Measurements from ENCODE around the gene LRP3. TPM values are rescaled to one million over a fixed set of nuclear protein-coding genes. Genes with fewer than 3 reads are reported as not detected.
"Not testable (repeated sequence)": the region's sequence is repeated elsewhere in the genome, so short reads cannot be mapped to it uniquely, and the experiment has no call there.

Gene LRP3
- total and polyA plus RNA-seq, 2 donors (not counting 1 experiment from before 2014, with no cell fraction given), result 4.0 to 24.4 TPM

DNA sequence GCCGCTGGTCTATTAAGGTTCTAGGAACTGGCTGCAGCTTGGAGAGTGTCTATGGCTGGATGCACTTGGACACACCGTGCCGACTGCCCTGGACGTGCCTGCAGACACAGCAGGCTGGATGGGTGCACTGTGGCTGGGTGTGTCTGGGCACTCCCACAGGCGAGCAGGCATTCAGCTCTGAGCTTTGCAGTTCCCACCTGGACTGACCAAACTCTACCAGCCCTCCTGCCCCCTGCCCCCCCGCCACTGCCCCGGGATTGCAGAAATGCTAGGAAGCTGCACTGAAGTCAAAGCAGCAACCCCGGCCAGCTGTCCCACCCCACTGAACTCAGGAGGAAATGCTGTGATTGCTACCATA, 7.0 kb upstream of the LRP3 start:
- Histone ChIP-seq H3K36me3 (ENCODE audit: control insufficient read depth, insufficient read depth, low read length) (no peaks in the 10 kb centered on the region), H3K79me2 (ENCODE audit: control insufficient read depth, insufficient read depth, low read length) (no peaks in the 10 kb centered on the region), H3K9me3 (ENCODE audit: control insufficient read depth, insufficient read depth, low read depth, low read length) (no peaks in the 10 kb centered on the region), H4K20me1 (ENCODE audit: control insufficient read depth, extremely low read depth, insufficient read depth, low read length) (no peaks in the 10 kb centered on the region), H3K4me1 (ENCODE audit: control insufficient read depth, extremely low read depth, insufficient read depth, low read length) (no peaks in the 10 kb centered on the region), H3K9ac (ENCODE audit: insufficient read depth, low read length) (no peak overlapping the region), H3K27ac (ENCODE audit: insufficient read depth, low read length) (no peak overlapping the region), H3K4me3 (replicated peaks in 1 of 4; ENCODE audit: control extremely low read depth in 1 of 4, insufficient read depth in 1 of 4, low read depth in 3 of 4, low read length in 4 of 4) (no peak overlapping the region), H3K4me2 (ENCODE audit: extremely low read depth, insufficient read depth, low read length) (no peak overlapping the region), H3K27me3 (ENCODE audit: control insufficient read depth, insufficient read depth, low read length) (peaks cover 2% of the 10 kb centered on the region), H2AFZ (ENCODE audit: low read length) (no peak overlapping the region)
- DNase-seq (ENCODE audit: low read depth in 2 of 2), result no peak
- TF ChIP-seq, protein P1, sequence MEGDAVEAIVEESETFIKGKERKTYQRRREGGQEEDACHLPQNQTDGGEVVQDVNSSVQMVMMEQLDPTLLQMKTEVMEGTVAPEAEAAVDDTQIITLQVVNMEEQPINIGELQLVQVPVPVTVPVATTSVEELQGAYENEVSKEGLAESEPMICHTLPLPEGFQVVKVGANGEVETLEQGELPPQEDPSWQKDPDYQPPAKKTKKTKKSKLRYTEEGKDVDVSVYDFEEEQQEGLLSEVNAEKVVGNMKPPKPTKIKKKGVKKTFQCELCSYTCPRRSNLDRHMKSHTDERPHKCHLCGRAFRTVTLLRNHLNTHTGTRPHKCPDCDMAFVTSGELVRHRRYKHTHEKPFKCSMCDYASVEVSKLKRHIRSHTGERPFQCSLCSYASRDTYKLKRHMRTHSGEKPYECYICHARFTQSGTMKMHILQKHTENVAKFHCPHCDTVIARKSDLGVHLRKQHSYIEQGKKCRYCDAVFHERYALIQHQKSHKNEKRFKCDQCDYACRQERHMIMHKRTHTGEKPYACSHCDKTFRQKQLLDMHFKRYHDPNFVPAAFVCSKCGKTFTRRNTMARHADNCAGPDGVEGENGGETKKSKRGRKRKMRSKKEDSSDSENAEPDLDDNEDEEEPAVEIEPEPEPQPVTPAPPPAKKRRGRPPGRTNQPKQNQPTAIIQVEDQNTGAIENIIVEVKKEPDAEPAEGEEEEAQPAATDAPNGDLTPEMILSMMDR (conservative IDR thresholded peaks at IDR 0.05 in 1 of 2, IDR thresholded peaks at IDR 0.05 in 1 of 2; ENCODE audit: low read depth in 1 of 2, low read length in 2 of 2), result no peak
- no peak for TF ChIP-seq EZH2 (IDR thresholded peaks at IDR 0.05; ENCODE audit: low read length, missing control alignments)

DNA sequence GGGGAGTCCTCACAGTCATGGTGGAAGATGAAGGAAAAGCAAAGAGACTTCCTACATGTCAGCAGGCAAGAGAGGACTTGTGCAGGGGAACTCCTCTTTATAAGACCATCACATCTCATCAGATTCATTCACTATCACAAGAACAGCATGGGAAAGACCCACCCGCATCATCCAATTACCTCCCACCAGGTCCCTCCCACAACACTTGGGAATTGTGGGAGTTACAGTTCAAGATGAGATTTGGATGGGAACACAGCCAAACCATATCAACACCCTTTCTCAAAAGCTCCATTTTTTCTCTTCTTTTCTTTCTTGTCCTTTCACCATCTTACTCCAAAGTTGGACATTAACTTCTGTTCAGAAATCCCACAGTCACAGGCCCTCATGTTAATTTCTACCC, 4.7 kb upstream of the LRP3 start:
- no peak overlapping the region for H3K9ac ChIP-seq (ENCODE audit: insufficient read depth, low read length)
- H3K4me2 ChIP-seq (ENCODE audit: extremely low read depth, insufficient read depth, low read length), result no peak overlapping the region
- no peak overlapping the region for H3K4me3 ChIP-seq (replicated peaks in 1 of 4; ENCODE audit: control extremely low read depth in 1 of 4, insufficient read depth in 1 of 4, low read depth in 3 of 4, low read length in 4 of 4)
- H3K79me2 ChIP-seq (ENCODE audit: control insufficient read depth, insufficient read depth, low read length), result no peaks in the 10 kb centered on the region
- no peak overlapping the region for H3K27ac ChIP-seq (ENCODE audit: insufficient read depth, low read length)
- no peaks in the 10 kb centered on the region for H3K4me1 ChIP-seq (ENCODE audit: control insufficient read depth, extremely low read depth, insufficient read depth, low read length)
- H3K27me3 ChIP-seq (ENCODE audit: control insufficient read depth, insufficient read depth, low read length), result peaks cover 2% of the 10 kb centered on the region
- H3K36me3 ChIP-seq (ENCODE audit: control insufficient read depth, insufficient read depth, low read length), result no peaks in the 10 kb centered on the region
- H4K20me1 ChIP-seq (ENCODE audit: control insufficient read depth, extremely low read depth, insufficient read depth, low read length), result no peaks in the 10 kb centered on the region
- H2AFZ ChIP-seq (ENCODE audit: low read length), result no peak overlapping the region
- no peaks in the 10 kb centered on the region for H3K9me3 ChIP-seq (ENCODE audit: control insufficient read depth, insufficient read depth, low read depth, low read length)
- DNase-seq (ENCODE audit: low read depth in 2 of 2), result no peak
- TF ChIP-seq, protein P1 (conservative IDR thresholded peaks at IDR 0.05 in 1 of 2, IDR thresholded peaks at IDR 0.05 in 1 of 2; ENCODE audit: low read depth in 1 of 2, low read length in 2 of 2), result no peak
- TF ChIP-seq EZH2 (IDR thresholded peaks at IDR 0.05; ENCODE audit: low read length, missing control alignments), result no peak

DNA sequence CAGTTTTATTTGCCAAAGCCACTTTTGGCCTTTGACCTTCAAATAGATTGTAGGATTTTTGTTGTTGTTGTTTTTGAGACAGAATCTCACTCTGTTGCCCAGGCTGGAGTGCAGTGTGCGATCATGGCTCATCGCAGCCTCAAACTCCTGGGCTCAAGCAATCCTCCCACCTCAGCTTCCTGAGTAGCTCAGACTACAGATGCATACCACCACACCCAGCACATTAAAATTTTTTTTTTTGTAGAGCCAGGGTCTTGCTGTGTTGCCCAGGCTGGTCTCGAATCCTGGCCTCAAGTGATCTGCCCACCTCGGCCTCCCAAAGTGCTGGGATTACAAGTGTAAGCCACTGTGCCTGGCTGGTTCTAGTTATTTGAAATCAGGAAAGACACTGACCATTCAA, 3.0 kb upstream of the LRP3 start:
- not testable (repeated sequence) for H2AFZ ChIP-seq (ENCODE audit: low read length); H3K4me2 ChIP-seq (ENCODE audit: extremely low read depth, insufficient read depth, low read length); H3K4me1 ChIP-seq (ENCODE audit: control insufficient read depth, extremely low read depth, insufficient read depth, low read length); DNase-seq (ENCODE audit: low read depth in 2 of 2); H3K36me3 ChIP-seq (ENCODE audit: control insufficient read depth, insufficient read depth, low read length); H4K20me1 ChIP-seq (ENCODE audit: control insufficient read depth, extremely low read depth, insufficient read depth, low read length); H3K9me3 ChIP-seq (ENCODE audit: control insufficient read depth, insufficient read depth, low read depth, low read length); H3K27ac ChIP-seq (ENCODE audit: insufficient read depth, low read length); H3K4me3 ChIP-seq (replicated peaks in 1 of 4; ENCODE audit: control extremely low read depth in 1 of 4, insufficient read depth in 1 of 4, low read depth in 3 of 4, low read length in 4 of 4); H3K9ac ChIP-seq (ENCODE audit: insufficient read depth, low read length); H3K27me3 ChIP-seq (ENCODE audit: control insufficient read depth, insufficient read depth, low read length); H3K79me2 ChIP-seq (ENCODE audit: control insufficient read depth, insufficient read depth, low read length)

Measured in fibroblast of lung (primary cell).